HG02938 (cell line): ENCODE results near the gene LINC00632.
A peak's percentile ranks its signal among the peaks of the same experiment; 100 is the strongest.

Source experiments
- ATAC-seq: cut with Tn5 transposase; IDR thresholded peaks from one replicate; pipeline ENCODE4 v1.9.1; 2021; ENCODE audit warnings: mild to moderate bottlenecking, moderate library complexity; ENCODE audit not compliant: unreplicated experiment

The LINC00632 gene

DNA sequence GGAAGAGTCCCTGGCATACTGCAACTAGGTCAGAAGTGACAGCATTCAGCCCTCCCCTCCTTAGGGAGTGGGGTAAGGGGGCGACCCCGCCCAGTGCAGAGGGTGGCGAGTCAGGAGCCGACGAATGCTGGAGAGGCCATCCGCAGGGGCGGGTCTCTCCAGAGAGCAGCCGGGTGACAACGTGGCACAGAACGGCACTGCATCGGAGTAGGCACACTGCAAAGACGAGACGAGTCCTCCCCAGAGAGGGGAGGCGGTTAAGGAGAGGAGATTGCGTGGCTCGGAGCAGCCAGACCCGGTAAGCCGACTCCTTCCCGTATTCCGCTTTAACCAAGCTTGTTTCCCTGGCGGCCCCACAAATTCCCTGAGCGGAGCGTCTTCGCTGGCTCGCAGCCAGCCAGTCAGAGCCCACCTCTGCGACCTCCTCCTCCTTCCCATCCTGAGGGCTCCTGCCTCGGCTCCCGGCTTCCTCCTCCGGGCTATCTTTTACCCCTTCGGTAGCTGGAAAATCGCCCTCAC lies 54.9 kb downstream of the LINC00632 start:
- ATAC-seq = no peak

DNA sequence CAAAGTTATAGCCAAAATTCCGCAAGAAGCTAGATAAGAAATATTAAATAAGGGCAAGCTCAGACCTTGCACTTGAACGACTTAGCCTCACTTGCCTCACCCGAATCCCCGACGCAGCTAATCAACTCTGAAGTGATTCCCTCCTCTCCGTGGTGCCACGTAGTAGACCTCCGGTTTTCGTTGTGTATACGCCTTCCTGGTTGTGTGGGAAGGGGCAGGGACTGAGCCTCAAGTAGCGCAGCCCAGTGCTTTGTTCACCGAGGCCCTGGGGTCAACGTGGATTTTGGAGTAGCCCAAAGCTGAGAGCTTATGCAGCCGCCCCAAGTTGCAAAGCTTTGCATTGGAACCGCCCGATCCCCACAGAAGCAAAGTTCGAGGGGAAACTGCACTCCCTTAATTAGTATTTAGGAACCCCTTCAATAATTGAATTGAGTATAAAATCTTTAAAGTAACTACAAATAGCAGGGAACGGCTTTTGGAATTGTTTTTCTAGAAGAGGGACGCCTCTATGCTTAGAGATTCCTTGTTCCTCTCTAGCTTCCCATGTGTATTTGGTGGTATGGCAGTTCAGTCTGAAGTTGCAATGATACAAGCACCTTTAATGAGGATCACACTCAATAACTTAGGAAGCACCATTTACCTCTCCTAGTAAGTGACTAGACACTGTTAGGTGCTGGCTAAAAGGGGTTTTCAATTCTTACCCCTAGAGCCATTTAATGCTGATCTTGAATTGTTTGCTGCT lies 55.7 kb downstream of the LINC00632 start:
- ATAC-seq = no peak

DNA sequence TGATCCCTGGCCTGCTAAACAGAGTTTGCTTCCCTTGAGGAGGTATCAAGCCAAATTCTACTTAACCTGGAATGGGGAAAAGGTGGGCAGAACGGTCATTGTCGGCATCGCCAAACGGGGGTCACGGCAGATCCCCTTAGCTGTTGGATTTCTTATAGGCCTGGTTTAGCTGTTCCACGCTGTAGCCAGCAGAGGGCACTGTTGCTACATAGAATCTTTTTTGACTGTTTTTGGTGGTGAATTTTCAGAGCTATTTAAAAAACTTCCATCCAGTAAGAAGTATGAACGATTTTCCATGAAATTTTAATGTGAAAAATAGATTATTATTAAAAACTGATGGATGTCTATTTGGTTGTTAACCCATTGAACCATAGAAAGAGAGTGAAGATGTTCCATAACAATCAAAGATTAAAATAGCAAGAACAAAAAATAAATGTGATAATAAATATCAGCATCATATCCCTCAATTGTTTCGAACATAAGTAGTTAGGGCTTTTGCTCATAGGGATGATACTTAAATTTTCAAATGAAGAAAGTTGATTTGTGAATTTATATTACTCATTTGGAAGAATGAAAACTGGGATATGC lies 56.6 kb downstream of the LINC00632 start:
- ATAC-seq = peak; percentile 49

GRCh38 chrX:140767646-140768045 lies 58.1 kb downstream of the LINC00632 start:
- no peak for ATAC-seq

DNA sequence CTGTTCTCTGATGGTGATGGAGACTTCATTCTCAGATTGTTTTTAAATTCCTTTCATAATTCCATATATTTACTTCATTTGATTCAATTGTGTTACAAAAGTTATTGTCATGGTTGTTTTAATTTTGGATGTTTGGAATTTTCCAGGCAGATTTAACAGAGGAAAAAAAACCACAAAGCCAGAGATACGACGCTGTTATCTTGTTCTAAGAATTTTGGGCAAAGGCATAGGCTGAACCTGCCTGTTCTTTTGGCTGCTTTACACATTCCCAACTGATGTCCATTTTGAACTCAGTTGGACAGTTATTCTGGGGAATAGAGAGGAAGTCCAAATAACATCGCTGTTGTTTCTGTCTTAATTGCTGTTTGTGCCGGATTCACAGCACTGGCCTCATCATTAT lies 65.7 kb downstream of the LINC00632 start:
- ATAC-seq = no peak

- ATAC-seq = no peak
Observed at GRCh38 chrX:140776320-140776719, 66.8 kb downstream of the LINC00632 start.

DNA sequence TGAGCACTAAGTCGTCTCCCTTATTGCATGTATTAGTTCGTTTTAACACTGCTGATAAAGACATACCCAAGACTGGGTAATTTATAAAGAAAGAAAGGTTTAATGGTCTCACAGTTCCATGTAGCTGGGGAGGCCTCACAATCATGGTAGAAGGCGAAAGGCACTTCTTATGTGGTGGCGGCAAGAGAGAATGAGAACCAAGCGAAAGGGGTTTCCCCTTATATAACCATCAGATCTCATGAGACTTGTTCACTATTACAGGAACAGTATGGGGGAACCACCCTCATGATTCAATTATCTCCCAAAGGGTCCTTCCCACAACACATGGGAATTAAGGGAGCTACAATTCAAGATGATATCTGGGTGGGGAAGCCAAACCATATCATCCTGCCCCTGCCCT lies 85.1 kb downstream of the LINC00632 start:
- no peak for ATAC-seq

- ATAC-seq = no peak
Observed at GRCh38 chrX:140799216-140799615, 89.7 kb downstream of the LINC00632 start.

GRCh38 chrX:140804292-140804691 lies 94.7 kb downstream of the LINC00632 start:
- no peak for ATAC-seq

DNA sequence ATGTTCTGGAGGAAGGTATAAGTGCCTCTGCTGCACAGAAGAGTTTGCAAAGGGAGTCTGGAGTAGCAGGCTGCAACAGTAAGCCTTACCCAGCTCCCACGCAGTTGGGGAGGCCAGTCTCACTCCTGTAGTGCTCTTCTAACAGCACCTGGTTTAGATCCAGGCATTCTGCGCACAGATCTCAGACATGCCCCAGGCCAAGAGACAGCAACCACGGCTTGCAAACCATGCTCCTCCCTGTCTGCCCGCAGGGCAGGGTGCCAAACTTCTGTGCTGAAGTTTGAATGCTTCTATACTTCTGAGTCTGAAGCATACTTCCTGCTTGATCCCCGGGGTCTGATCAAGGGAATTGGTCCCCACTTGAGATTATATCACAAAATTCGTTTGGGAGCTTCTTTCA lies 106.3 kb downstream of the LINC00632 start:
- no peak for ATAC-seq

- no peak for ATAC-seq
Observed at GRCh38 chrX:140817943-140818342, 108.4 kb downstream of the LINC00632 start.

DNA sequence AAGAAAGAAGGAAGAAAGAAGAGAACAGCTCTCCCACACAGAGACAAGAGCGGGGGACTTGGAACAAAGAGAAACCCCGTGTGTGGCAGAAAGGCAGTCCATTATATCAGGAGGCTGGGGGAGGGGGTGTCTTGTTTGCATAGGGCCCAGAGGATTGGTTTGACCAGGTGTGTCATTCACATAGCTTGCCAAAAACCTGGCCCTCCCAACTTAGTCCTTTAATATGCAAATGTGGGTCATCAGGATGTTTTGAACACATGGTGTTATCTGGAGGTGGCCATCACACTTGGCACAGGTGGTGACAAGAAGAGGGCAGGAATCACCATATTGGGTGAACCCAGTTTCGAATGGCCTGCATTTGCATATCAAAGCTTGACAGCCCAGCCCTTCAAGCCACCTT lies 111.7 kb downstream of the LINC00632 start:
- ATAC-seq = no peak

DNA sequence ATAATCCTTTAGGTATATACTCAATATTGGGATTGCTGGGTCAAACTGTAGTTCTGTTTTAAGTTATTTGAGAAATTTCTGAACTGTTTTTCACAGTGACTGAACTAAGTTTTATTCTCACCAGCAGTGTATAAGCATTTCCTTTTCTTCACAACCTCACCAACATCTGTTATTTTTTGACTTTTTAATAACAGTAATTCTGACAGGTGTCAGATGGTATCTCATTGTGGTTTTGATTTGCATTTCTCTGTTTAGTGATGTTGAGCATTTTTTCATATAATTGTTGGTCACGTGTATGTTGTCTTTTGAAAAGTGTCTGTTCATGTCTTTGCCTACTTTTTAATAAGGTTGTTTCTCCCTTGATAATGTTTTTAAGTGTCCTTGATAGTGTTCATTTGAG lies 112.6 kb downstream of the LINC00632 start:
- ATAC-seq = no peak

DNA sequence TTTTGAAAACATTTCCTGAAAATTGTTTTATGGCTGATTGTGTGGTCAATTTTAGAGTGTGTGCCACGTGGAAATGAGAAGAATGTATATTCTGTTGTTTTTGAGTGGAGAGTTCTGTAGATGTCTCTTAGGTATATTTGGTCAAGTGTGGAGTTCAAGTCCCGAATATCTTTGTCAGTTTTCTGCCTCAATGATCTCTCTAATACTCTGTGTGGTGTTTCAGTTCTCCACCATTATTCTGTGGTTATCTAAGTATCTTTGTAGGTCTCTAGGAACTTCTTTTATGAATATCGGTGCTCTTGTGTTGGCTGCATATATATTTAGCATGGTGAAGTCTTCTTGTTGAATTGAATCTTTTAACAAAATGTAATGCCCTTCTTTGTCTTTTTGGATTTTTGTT lies 113.3 kb downstream of the LINC00632 start:
- ATAC-seq = no peak

DNA sequence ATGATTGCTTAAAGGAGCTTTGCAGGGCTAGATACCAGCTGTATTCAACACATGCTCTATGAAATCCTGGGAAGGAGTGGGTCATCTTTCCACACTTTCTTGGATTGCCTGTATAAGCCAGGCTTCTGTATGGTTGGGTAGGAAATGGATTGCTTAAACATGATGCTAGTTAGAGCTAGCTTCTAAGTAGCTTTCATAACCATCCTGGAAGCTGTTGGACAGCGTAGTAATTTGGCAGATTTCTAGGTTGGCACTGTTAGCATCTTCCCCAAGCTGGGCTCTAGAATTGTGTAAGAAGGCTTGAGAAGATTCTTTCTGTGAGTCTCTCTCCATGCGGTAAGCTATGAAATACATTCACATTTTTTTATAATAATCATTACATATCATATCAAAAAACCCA lies 127.3 kb downstream of the LINC00632 start:
- ATAC-seq = no peak
